Neural progenitor cell (in vitro differentiated cells): ENCODE data around the gene HMCN1.

ENCODE experiments used
- CTCF ChIP-seq: fragments of 200-600 bp; sonication (generic); IDR thresholded peaks from 2 replicates; pipeline ENCODE4 v1.5.1; 2017; ENCODE audit warnings: antibody characterized with exemption, mild to moderate bottlenecking
- EZH2 ChIP-seq: fragments of 200-600 bp; sonication (generic); IDR thresholded peaks from 2 replicates; pipeline ENCODE4 v1.6.1; 2017; ENCODE audit warnings: antibody characterized with exemption, mild to moderate bottlenecking, moderate library complexity

GRCh38 chr1:185964946-185965345 is 230.8 kb downstream of the HMCN1 start:
- TF ChIP-seq CTCF (no peak), EZH2 (no peak)
